Memory B cell (primary cell): Measurements from ENCODE around the gene S100A6.

Experiments used
- ATAC-seq: fragments of 150-1000 bp; cut with Tn5 transposase; 2 replicates; pipeline ENCODE4 v1.10.0; 2021; ENCODE audit warnings: low read depth, mild to moderate bottlenecking, moderate library complexity
- DNase-seq, 2 donors: peaks; one replicate each; pipeline ENCODE4 v3.0.0; 2022; ENCODE audit warnings: low spot score in 2 of 2
- H3K27ac Mint-ChIP-seq: one replicate; pipeline ENCODE4 v1.8.0; 2022; ENCODE audit warnings: mild to moderate bottlenecking, moderate library complexity, mixed read lengths
- H3K27me3 Mint-ChIP-seq: one replicate; pipeline ENCODE4 v1.8.0; 2022; ENCODE audit warnings: mixed read lengths
- H3K36me3 Mint-ChIP-seq: one replicate; pipeline ENCODE4 v1.8.0; 2022; ENCODE audit warnings: mild to moderate bottlenecking, mixed read lengths
- H3K4me1 Mint-ChIP-seq: one replicate; pipeline ENCODE4 v1.8.0; 2022; ENCODE audit warnings: mixed read lengths
- H3K4me3 Mint-ChIP-seq: one replicate; pipeline ENCODE4 v1.8.0; 2022; ENCODE audit warnings: mild to moderate bottlenecking, moderate library complexity, mixed read lengths
- H3K9me3 Mint-ChIP-seq: one replicate; pipeline ENCODE4 v1.8.0; 2022; ENCODE audit warnings: mixed read lengths

The S100A6 gene

DNA sequence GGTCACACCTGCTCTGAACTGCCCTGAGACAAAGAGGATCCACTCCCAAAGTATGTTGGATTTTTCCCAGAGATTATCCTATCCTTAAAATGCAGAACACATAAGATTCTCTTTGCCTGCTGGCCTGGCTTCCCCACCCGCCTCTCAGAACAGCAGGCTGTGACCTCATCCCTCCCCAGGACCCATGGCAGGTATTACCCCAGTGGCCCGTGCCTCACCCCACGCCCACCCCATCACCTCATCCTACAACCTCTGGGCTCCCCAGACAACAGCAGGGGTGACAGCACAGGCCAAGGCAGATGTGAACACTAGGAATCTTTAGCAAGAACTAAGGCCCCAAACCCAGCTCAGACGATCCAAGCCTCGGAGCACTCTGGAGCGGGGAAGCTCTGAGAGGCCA, 40.3 kb downstream of the S100A6 start:
- ATAC-seq (no peak), DNase-seq (no peak)
- H3K36me3 Mint-ChIP-seq, result no peaks in the 10 kb centered on the region
- peaks cover 15% of the 10 kb centered on the region for H3K27me3 Mint-ChIP-seq
- no peak overlapping the region for H3K4me3 Mint-ChIP-seq
- H3K9me3 Mint-ChIP-seq, result no peaks in the 10 kb centered on the region
- H3K27ac Mint-ChIP-seq, result peak overlapping the region; percentile 24
- H3K4me1 Mint-ChIP-seq, result peaks cover 14% of the 10 kb centered on the region

- ATAC-seq, result peak; percentile 80
- DNase-seq, result peak; percentile 69 to 83
- no peaks in the 10 kb centered on the region for H3K9me3 Mint-ChIP-seq
- H3K4me1 Mint-ChIP-seq, result peaks cover 14% of the 10 kb centered on the region
- H3K36me3 Mint-ChIP-seq, result no peaks in the 10 kb centered on the region
- H3K27me3 Mint-ChIP-seq, result peaks cover 14% of the 10 kb centered on the region
- no peak overlapping the region for H3K4me3 Mint-ChIP-seq
- peak overlapping the region; percentile 24 for H3K27ac Mint-ChIP-seq
These were observed 40.7 kb downstream of the S100A6 start for GRCh38 chr1:153494976-153495535.

DNA sequence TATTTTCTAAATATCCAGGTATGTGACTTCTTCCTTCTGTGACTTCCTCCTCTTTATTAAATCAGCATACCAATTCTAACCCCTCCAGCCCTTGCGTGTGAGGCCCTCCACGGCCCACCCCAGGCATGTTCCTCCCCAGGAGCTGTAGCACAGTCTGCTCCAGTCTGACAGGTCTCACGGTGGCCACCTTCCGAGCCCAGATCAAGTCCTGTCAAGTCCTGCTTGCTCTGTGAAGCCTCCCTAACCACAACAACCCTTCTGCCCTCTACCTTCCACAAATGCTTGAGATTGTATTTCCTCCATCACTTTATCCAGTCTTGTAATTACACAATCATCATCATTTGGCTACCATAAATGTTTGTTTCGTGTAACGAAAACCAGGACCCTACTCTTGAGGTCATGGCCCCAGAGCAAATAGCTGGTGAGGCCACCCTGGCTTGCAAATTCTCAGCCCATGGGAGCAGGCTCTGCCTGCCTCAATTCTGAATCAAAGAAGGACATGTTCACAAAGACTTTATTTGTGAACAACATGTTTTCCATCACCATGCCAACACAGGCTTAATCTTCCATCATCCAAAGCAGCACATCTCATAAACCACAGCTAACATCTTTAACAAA, 42.3 kb downstream of the S100A6 start:
- H3K4me3 Mint-ChIP-seq, result no peak overlapping the region
- no peak overlapping the region for H3K27ac Mint-ChIP-seq
- H3K27me3 Mint-ChIP-seq, result peaks cover 9% of the 10 kb centered on the region
- H3K36me3 Mint-ChIP-seq, result no peaks in the 10 kb centered on the region
- peaks cover 14% of the 10 kb centered on the region for H3K4me1 Mint-ChIP-seq
- DNase-seq (no peak), ATAC-seq (no peak)
- H3K9me3 Mint-ChIP-seq, result no peaks in the 10 kb centered on the region

DNA sequence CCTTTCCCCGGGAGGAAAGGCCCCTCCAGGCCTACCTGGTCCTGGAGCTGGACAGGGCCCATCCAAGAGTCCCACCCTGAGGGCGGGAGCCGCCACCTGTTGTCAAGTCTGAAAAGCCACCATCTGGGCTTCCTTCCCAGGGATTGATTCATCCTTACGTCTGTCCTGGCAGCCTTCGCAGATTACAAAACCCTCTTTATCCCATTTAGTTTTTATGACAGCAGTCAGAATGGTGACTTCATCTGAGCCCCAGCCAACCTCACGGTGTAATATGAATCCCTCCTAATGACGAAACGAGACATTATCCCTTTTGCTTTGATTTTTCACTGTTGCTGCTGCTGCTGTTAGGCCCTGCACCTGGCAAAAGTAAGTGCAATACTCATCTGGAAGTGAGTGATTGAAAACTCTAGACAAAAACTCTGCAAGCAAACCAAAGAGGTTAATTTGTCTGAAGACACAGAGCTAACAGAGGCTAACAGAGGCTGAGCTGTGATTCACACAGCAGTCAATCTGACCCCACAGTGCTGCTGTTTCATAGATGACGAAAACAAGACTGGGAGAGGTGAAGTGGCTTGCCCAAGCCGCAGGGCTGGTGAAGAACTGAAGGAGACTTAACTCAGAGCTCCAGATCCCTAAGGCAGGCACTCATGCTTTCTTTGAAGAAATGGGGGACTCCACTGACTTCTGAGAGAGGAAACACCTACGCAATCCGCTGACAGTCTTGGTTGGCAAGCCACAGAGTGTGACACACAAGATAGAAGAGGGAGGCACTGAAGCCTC, 45.3 kb downstream of the S100A6 start:
- Mint-ChIP-seq H3K36me3 (no peaks in the 10 kb centered on the region), H3K27ac (no peak overlapping the region), H3K4me1 (peaks cover 11% of the 10 kb centered on the region), H3K9me3 (no peaks in the 10 kb centered on the region), H3K4me3 (no peak overlapping the region), H3K27me3 (peaks cover 14% of the 10 kb centered on the region)
- ATAC-seq (peak; percentile 44), DNase-seq (no peak)

DNA sequence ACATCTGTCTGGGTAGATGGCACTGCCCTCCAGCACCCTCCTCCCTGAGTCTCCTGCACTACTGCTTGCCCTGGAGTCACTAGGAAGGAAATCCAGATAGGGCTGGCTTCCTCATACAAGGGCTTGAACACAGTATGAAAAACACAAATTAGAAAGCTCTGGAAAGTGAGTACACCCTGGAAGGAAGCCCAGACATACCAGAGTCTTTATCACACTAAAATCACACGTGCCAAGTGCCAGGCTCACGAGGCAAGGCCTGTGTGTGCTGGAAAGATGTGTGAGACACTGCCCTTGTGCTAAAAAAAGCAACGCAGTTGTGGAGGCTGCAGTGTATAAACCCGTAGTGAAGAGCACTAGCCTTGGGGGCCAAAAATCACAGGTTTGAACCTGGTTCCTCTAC, 47.1 kb downstream of the S100A6 start:
- peaks cover 6% of the 10 kb centered on the region for H3K4me1 Mint-ChIP-seq
- no peak for ATAC-seq
- H3K36me3 Mint-ChIP-seq, result no peaks in the 10 kb centered on the region

GRCh38 chr1:153487707-153488106, 48.1 kb downstream of the S100A6 start:
- Mint-ChIP-seq H3K36me3 (no peaks in the 10 kb centered on the region), H3K4me3 (no peak overlapping the region), H3K9me3 (no peaks in the 10 kb centered on the region), H3K4me1 (peaks cover 6% of the 10 kb centered on the region), H3K27me3 (peaks cover 26% of the 10 kb centered on the region), H3K27ac (no peak overlapping the region)
- no peak for ATAC-seq
- DNase-seq, result no peak

More for the DNA sequence above, 47.1 kb downstream of the S100A6 start:
- H3K27me3 Mint-ChIP-seq, result peaks cover 23% of the 10 kb centered on the region
- H3K9me3 Mint-ChIP-seq, result no peaks in the 10 kb centered on the region
- no peak overlapping the region for H3K27ac Mint-ChIP-seq
- no peak overlapping the region for H3K4me3 Mint-ChIP-seq
- no peak for DNase-seq

- Mint-ChIP-seq H3K36me3 (no peaks in the 10 kb centered on the region), H3K27ac (no peak overlapping the region), H3K9me3 (no peaks in the 10 kb centered on the region), H3K4me3 (no peak overlapping the region), H3K4me1 (peaks cover 3% of the 10 kb centered on the region), H3K27me3 (peaks cover 24% of the 10 kb centered on the region)
- ATAC-seq (no peak), DNase-seq (no peak)
These were observed 49.9 kb downstream of the S100A6 start for GRCh38 chr1:153485863-153486262.
